Stimulated activated CD8-positive, alpha-beta memory T cell treated with anti-CD3 and anti-CD28 coated beads, Interleukin-4, amount 100 ng/mL, for 1 hour (primary cell): ENCODE results near the gene TSHZ2.
A peak's percentile ranks its signal among the peaks of the same experiment; 100 is the strongest.

Source experiments
- DNase-seq, 2 donors: peaks; one replicate each; pipeline ENCODE4 v3.0.0-alpha.2; 2020; ENCODE audit warnings: low read depth in 2 of 2, low spot score in 1 of 2

TSHZ2 gene

GRCh38 chr20:53157443-53158408 lies 185.6 kb downstream of the TSHZ2 start:
- DNase-seq = peak in 1 of 2 donors; percentile 2

- DNase-seq = no peak
Measured at GRCh38 chr20:53159160-53159559, 187.0 kb downstream of the TSHZ2 start.

GRCh38 chr20:53161073-53161472 lies 188.9 kb downstream of the TSHZ2 start:
- no peak for DNase-seq

- no peak for DNase-seq
Measured at GRCh38 chr20:53161473-53161872, 189.3 kb downstream of the TSHZ2 start.

GRCh38 chr20:53162251-53162835 lies 190.2 kb downstream of the TSHZ2 start:
- no peak for DNase-seq

- DNase-seq = no peak
Measured at GRCh38 chr20:53163486-53163885, 191.3 kb downstream of the TSHZ2 start.

- no peak for DNase-seq
Measured at GRCh38 chr20:53164072-53164471, 191.9 kb downstream of the TSHZ2 start.

GRCh38 chr20:53165452-53165851 lies 193.3 kb downstream of the TSHZ2 start:
- no peak for DNase-seq

- no peak for DNase-seq
Measured at GRCh38 chr20:53168491-53168890, 196.3 kb downstream of the TSHZ2 start.

GRCh38 chr20:53170196-53170595 lies 198.0 kb downstream of the TSHZ2 start:
- DNase-seq = no peak

GRCh38 chr20:53171065-53171464 lies 198.9 kb downstream of the TSHZ2 start:
- DNase-seq = no peak

- DNase-seq = no peak
Measured at GRCh38 chr20:53174454-53174853, 202.3 kb downstream of the TSHZ2 start.

- no peak for DNase-seq
Measured at GRCh38 chr20:53175135-53175780, 203.1 kb downstream of the TSHZ2 start.

- DNase-seq = no peak
Measured at GRCh38 chr20:53176134-53176533, 204.0 kb downstream of the TSHZ2 start.

- no peak for DNase-seq
Measured at GRCh38 chr20:53177687-53178086, 205.5 kb downstream of the TSHZ2 start.

- DNase-seq = no peak
Measured at GRCh38 chr20:53179749-53180148, 207.6 kb downstream of the TSHZ2 start.

GRCh38 chr20:53180928-53181362 lies 208.8 kb downstream of the TSHZ2 start:
- DNase-seq = no peak

GRCh38 chr20:53181866-53182376 lies 209.8 kb downstream of the TSHZ2 start:
- DNase-seq = no peak

- DNase-seq = no peak
Measured at GRCh38 chr20:53183181-53183580, 211.0 kb downstream of the TSHZ2 start.

- no peak for DNase-seq
Measured at GRCh38 chr20:53186635-53187034, 214.5 kb downstream of the TSHZ2 start.

- no peak for DNase-seq
Measured at GRCh38 chr20:53187392-53188068, 215.4 kb downstream of the TSHZ2 start.
